Right lobe of liver (tissue), 6 donors: Measurements from ENCODE around the gene ZNF3. TPM values are rescaled to one million over a fixed set of nuclear protein-coding genes. Genes with fewer than 3 reads are reported as not detected.

Experiments
- ATAC-seq, 4 donors: fragments of 200-7000 bp; cut with Tn5 transposase; one replicate each; pipeline ENCODE4 v1.9.1; 2020; ENCODE audit warnings: mild to moderate bottlenecking in 4 of 4, moderate library complexity in 4 of 4
- DNase-seq, 3 donors: peaks; one replicate each; pipeline ENCODE4 v3.0.0-alpha.2; 2020
- H3K27ac ChIP-seq, 3 donors: fragments of 200-600 bp; one replicate each; pipeline ENCODE4 v1.8.0; 2022
- H3K27me3 ChIP-seq, 2 donors: fragments of 200-600 bp; one replicate each; pipeline ENCODE4 v1.8.0; 2022
- H3K36me3 ChIP-seq, 4 donors: fragments of 200-600 bp; sonication (generic) in 1 of 4; one replicate each; pipeline versions ENCODE4 v1.5.1 to v1.8.0; 2017 to 2022; ENCODE audit warnings: control low read depth in 1 of 4
- H3K4me1 ChIP-seq, 4 donors: fragments of 200-600 bp; sonication (generic) in 1 of 4; one replicate each; pipeline versions ENCODE4 v1.5.1 to v1.8.0; 2017 to 2022; ENCODE audit warnings: control low read depth in 1 of 4
- H3K4me3 ChIP-seq, 3 donors: fragments of 200-600 bp; one replicate each; pipeline ENCODE4 v1.8.0; 2022
- H3K9me3 ChIP-seq, 4 donors: fragments of 200-600 bp; sonication (generic) in 1 of 4; one replicate each; pipeline versions ENCODE4 v1.5.1 to v1.8.0; 2017 to 2022; ENCODE audit warnings: control low read depth in 1 of 4
- POLR2A ChIP-seq: fragments of 450-650 bp; IDR thresholded peaks from one replicate; pipeline ENCODE4 v1.6.1; 2017; ENCODE audit warnings: antibody characterized with exemption, mild to moderate bottlenecking
- WGBS: methylation state at CpG from one replicate; pipeline ENCODE4 v1.1.6; 2018; ENCODE audit warnings: low coverage, low lambda C conversion rate; ENCODE audit not compliant: insufficient coverage; ENCODE audit errors: missing lambda C conversion rate; 5-methylcytosine and 5-hydroxymethylcytosine counted together
- intact Hi-C, 2 donors: fragments of 100-400 bp; cut with DNase I; formaldehyde crosslinking; loops; one replicate each; pipeline versions ENCODE4 v1.11.2 to v1.14.1; 2022
- total RNA-seq, 6 experiments: library from RNA; depleted of rRNA in 2 of 6; stranded (reverse); fragments of >200 nt in 2 of 6; fragmentation: NEBNext Ultra II Directional in 3 of 6; extraction: Animal tissue kit (Norgen Biotek cat#: 25700) in 3 of 6; gene quantifications; one replicate each; pipeline versions ENCODE4 v1.1.0 to v1.2.4, GENCODE V29; 2016 to 2023
- TF ChIP-seq, protein P1 (sequence below), 4 donors: fragments of 200-600 bp in 3 of 4; fragments of 450-650 bp in 1 of 4; IDR thresholded peaks; one replicate each; pipeline versions ENCODE4 v1.5.1 to v1.8.0; 2016 to 2022; ENCODE audit warnings: antibody characterized with exemption in 4 of 4, mild to moderate bottlenecking in 2 of 4
- donor health status: DM: no; HTN: yes; CAD: no.
- donor health status: DM: no; HTN: no; CAD: no.
- donor health status: DM: no; HTN: no; CAD: no.
- donor health status: DM: no; HTN: yes; CAD: no.
- donor health status: DM: no; HTN: yes; CAD: no.

Gene ZNF3
- total RNA-seq, 6 experiments from 2014 or later: 9.7 to 18.8 (median 14.0) TPM

DNA sequence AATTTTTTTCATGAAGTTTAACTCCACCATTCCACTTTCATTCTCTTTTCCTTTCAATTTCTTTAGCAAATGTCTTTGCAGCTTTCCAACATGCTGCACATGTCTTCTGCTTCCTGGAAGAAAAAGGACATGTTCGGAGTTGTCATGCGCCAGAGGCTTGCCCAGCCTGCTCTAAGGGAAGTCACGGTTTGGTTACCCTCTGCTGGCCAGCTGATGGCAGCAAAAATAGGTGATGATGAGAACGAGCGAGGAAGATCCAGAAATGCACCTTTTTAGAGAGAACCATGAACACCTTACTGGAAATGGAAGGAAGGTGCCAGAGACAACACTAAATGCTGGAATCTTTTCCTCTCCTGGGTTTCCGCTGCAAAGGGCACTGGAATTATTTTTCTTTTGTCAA, 36.8 kb downstream of the ZNF3 start:
- H3K27ac ChIP-seq: peak overlapping the region in 1 of 3 donors; percentile 12
- H3K27me3 ChIP-seq: no peaks in the 10 kb centered on the region
- no peak overlapping the region for H3K4me3 ChIP-seq
- H3K36me3 ChIP-seq: no peaks in the 10 kb centered on the region
- no peak for TF ChIP-seq POLR2A
- TF ChIP-seq, protein P1, sequence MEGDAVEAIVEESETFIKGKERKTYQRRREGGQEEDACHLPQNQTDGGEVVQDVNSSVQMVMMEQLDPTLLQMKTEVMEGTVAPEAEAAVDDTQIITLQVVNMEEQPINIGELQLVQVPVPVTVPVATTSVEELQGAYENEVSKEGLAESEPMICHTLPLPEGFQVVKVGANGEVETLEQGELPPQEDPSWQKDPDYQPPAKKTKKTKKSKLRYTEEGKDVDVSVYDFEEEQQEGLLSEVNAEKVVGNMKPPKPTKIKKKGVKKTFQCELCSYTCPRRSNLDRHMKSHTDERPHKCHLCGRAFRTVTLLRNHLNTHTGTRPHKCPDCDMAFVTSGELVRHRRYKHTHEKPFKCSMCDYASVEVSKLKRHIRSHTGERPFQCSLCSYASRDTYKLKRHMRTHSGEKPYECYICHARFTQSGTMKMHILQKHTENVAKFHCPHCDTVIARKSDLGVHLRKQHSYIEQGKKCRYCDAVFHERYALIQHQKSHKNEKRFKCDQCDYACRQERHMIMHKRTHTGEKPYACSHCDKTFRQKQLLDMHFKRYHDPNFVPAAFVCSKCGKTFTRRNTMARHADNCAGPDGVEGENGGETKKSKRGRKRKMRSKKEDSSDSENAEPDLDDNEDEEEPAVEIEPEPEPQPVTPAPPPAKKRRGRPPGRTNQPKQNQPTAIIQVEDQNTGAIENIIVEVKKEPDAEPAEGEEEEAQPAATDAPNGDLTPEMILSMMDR (IDR thresholded peaks at IDR 0.05): peak; percentile 39 to 59 (median 48)
- H3K9me3 ChIP-seq: no peaks in the 10 kb centered on the region
- WGBS: 20% methylated on average over 6 of the region's 6 CpGs
- peaks cover 0 to 40% (median 13%) of the 10 kb centered on the region in 4 donors for H3K4me1 ChIP-seq
- DNase-seq (peak; percentile 59 to 75 (median 65)), ATAC-seq (peak; percentile 63 to 80 (median 70))
- intact Hi-C loops: loop anchor here in 1 of 2 donors (10.0 kb wide), 1 partner anchor 50 kb away; no protein-coding TSS in a partner anchor

DNA sequence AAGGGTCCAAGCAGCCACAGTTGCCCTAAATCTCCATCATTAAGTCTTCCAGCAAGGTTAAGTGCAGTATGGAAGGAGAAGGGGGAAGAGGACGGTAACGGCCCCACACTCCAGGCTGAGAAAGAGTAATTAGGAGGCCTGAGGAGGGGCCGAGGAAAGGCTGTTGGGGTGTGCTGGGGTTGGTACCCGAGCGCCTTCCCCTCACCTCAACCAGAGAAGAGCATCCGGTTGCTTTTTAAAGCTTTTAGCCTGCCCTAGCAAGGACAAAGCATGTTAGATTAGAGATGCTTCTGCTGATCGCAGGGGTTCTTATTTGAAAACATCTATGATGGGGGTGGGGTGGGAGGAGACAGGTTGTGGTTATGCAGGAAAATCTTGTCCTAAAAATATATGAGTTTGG, 40.9 kb downstream of the ZNF3 start:
- H3K9me3 ChIP-seq: no peaks in the 10 kb centered on the region
- H3K36me3 ChIP-seq: peaks cover 0 to 11% (median 0%) of the 10 kb centered on the region in 4 donors
- no peak for DNase-seq
- peaks cover 0 to 81% (median 36%) of the 10 kb centered on the region in 4 donors for H3K4me1 ChIP-seq
- 46% methylated on average over 7 of the region's 7 CpGs for WGBS
- ATAC-seq: no peak
- peak overlapping the region in 2 of 3 donors; percentile 50 to 61 for H3K27ac ChIP-seq
- no peak for TF ChIP-seq POLR2A
- TF ChIP-seq, protein P1 (IDR thresholded peaks at IDR 0.05): no peak
- H3K27me3 ChIP-seq: no peaks in the 10 kb centered on the region
- H3K4me3 ChIP-seq: no peak overlapping the region
- intact Hi-C loops: loop anchor here in 1 of 2 donors (10.0 kb wide), 1 partner anchor 46 kb away; no protein-coding TSS in a partner anchor

DNA sequence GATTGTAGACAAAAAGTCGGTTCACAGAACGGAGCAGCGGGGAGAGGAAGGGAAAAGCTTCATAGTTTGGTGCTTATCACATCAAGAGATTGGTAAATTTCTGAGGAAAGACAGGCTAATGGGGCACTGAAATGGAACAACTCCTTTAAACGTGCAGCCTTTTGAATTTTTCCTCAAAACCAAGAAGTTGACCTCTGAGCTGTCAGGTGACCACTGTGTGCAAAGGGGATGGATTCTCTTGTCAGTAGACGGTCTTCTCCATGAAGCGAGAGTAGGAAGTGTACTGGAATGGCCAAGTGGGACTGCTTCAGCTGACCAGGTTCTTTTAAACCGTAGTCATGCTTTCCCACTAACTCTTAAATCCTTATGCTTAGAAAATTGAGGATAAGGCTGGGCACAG, 43.2 kb downstream of the ZNF3 start:
- ATAC-seq (peak; percentile 5 to 23 (median 14)), DNase-seq (no peak)
- 26% methylated on average over 7 of the region's 7 CpGs for WGBS
- intact Hi-C loops: no loop called here
- peaks cover 0 to 30% (median 14%) of the 10 kb centered on the region in 4 donors for H3K36me3 ChIP-seq
- H3K4me1 ChIP-seq: peaks cover 0 to 75% (median 43%) of the 10 kb centered on the region in 4 donors
- peak overlapping the region in 2 of 3 donors; percentile 64 to 71 for H3K27ac ChIP-seq
- no peaks in the 10 kb centered on the region for H3K9me3 ChIP-seq
- H3K27me3 ChIP-seq: no peaks in the 10 kb centered on the region
- H3K4me3 ChIP-seq: no peak overlapping the region
- TF ChIP-seq, protein P1 (IDR thresholded peaks at IDR 0.05): no peak
- no peak for TF ChIP-seq POLR2A

DNA sequence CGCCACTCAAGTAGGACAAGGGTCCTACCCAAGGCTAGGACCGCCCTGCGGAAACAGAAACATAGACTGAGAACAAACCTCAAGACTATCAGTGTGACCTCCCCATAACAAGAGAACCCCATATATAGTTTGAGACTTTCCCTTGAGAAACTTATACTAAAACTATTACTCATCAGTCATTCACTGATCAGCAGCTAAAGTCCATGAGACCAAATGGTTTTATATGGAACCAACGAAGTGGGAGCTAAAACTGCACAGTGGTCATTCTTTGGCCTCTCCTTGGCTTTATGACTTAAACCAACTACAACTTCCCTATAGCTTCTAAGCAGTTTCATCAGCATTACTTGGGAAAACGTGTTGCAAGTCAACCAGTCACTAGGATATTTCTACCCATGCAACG, 45.6 kb downstream of the ZNF3 start:
- Histone ChIP-seq H3K27ac (peak overlapping the region; percentile 63 to 71 (median 64)), H3K9me3 (no peaks in the 10 kb centered on the region), H3K4me1 (peaks cover 0 to 61% (median 36%) of the 10 kb centered on the region in 4 donors), H3K36me3 (peaks cover 0 to 52% (median 29%) of the 10 kb centered on the region in 4 donors), H3K4me3 (no peak overlapping the region), H3K27me3 (no peaks in the 10 kb centered on the region)
- ATAC-seq (no peak), DNase-seq (no peak)
- TF ChIP-seq, protein P1 (IDR thresholded peaks at IDR 0.05): no peak
- no peak for TF ChIP-seq POLR2A
- intact Hi-C loops: no loop called here
- 67% methylated on average over 6 of the region's 6 CpGs for WGBS
